ENCODE results near the gene ADAMTSL2.

The ADAMTSL2 gene

GRCh38 chr9:133539991-133540697, 5.6 kb downstream of the ADAMTSL2 start:
- TF ChIP-seq ZNF8 (CRISPR knock-in tag; IDR thresholded peaks at IDR 0.05) (no peak), GLIS3 (CRISPR knock-in tag; IDR thresholded peaks at IDR 0.05) (no peak), ISL1 (CRISPR knock-in tag; IDR thresholded peaks at IDR 0.05) (no peak), ZFP3 (CRISPR knock-in tag; IDR thresholded peaks at IDR 0.05) (no peak), TSHZ2 (CRISPR knock-in tag; IDR thresholded peaks at IDR 0.05) (no peak), ZNF565 (CRISPR knock-in tag; conservative IDR thresholded peaks at IDR 0.05; ENCODE audit: low read depth) (no peak), POU6F1 (CRISPR knock-in tag; IDR thresholded peaks at IDR 0.05; ENCODE audit: borderline replicate concordance, low read depth) (no peak), ESRRG (CRISPR knock-in tag; IDR thresholded peaks at IDR 0.05) (no peak), TCF4 (CRISPR knock-in tag; IDR thresholded peaks at IDR 0.05; ENCODE audit: borderline replicate concordance) (no peak), OSR1 (CRISPR knock-in tag; IDR thresholded peaks at IDR 0.05) (no peak), PPARA (CRISPR knock-in tag; IDR thresholded peaks at IDR 0.05; ENCODE audit: borderline replicate concordance) (no peak), SNAI2 (CRISPR knock-in tag; IDR thresholded peaks at IDR 0.05) (no peak), ZFP30 (CRISPR knock-in tag; IDR thresholded peaks at IDR 0.05) (no peak)
- no peak for ATAC-seq

GRCh38 chr9:133540698-133541025, 6.2 kb downstream of the ADAMTSL2 start:
- ATAC-seq = no peak
- TF ChIP-seq GLIS3 (CRISPR knock-in tag; IDR thresholded peaks at IDR 0.05) (no peak), SNAI2 (CRISPR knock-in tag; IDR thresholded peaks at IDR 0.05) (no peak), CREB5 (CRISPR knock-in tag; IDR thresholded peaks at IDR 0.05; ENCODE audit: low read depth) (no peak), TCF4 (CRISPR knock-in tag; IDR thresholded peaks at IDR 0.05; ENCODE audit: borderline replicate concordance) (no peak), ZFP3 (CRISPR knock-in tag; IDR thresholded peaks at IDR 0.05) (no peak), ESRRG (CRISPR knock-in tag; IDR thresholded peaks at IDR 0.05) (no peak), PATZ1 (CRISPR knock-in tag; IDR thresholded peaks at IDR 0.05; ENCODE audit: borderline replicate concordance) (no peak), ZNF565 (CRISPR knock-in tag; conservative IDR thresholded peaks at IDR 0.05; ENCODE audit: low read depth) (no peak), ZFP30 (CRISPR knock-in tag; IDR thresholded peaks at IDR 0.05) (no peak)

- no peak for ATAC-seq
- TF ChIP-seq GLIS3 (CRISPR knock-in tag; IDR thresholded peaks at IDR 0.05) (no peak), ZNF70 (CRISPR knock-in tag; IDR thresholded peaks at IDR 0.05) (no peak), POU6F1 (CRISPR knock-in tag; IDR thresholded peaks at IDR 0.05; ENCODE audit: borderline replicate concordance, low read depth) (no peak), ZC3H10 (CRISPR knock-in tag; IDR thresholded peaks at IDR 0.05) (no peak), ZFP30 (CRISPR knock-in tag; IDR thresholded peaks at IDR 0.05) (no peak), OSR1 (CRISPR knock-in tag; IDR thresholded peaks at IDR 0.05) (no peak), PATZ1 (CRISPR knock-in tag; IDR thresholded peaks at IDR 0.05; ENCODE audit: borderline replicate concordance) (no peak), TOX (CRISPR knock-in tag; IDR thresholded peaks at IDR 0.05; ENCODE audit: borderline replicate concordance) (no peak), ZNF565 (CRISPR knock-in tag; conservative IDR thresholded peaks at IDR 0.05; ENCODE audit: low read depth) (no peak), TSHZ2 (CRISPR knock-in tag; IDR thresholded peaks at IDR 0.05) (no peak), ISL1 (CRISPR knock-in tag; IDR thresholded peaks at IDR 0.05) (no peak), TCF4 (CRISPR knock-in tag; IDR thresholded peaks at IDR 0.05; ENCODE audit: borderline replicate concordance) (no peak), CSRNP3 (CRISPR knock-in tag; IDR thresholded peaks at IDR 0.05) (no peak), PPARA (CRISPR knock-in tag; IDR thresholded peaks at IDR 0.05; ENCODE audit: borderline replicate concordance) (no peak)
Measured at GRCh38 chr9:133542002-133542401, 7.5 kb downstream of the ADAMTSL2 start.
